Germinal center (tissue), 1 donor: ENCODE data around the gene IL1RAPL2.
"Not testable (repeated sequence)": the region's sequence is repeated elsewhere in the genome, so short reads cannot be mapped to it uniquely, and the experiment has no call there.

Experiments
- DNase-seq: peaks from one replicate; pipeline ENCODE4 v3.0.0; 2012; ENCODE audit warnings: mixed read lengths, low spot score

The IL1RAPL2 gene

GRCh38 chrX:105701310-105702052 lies 1135.5 kb downstream of the IL1RAPL2 start:
- DNase-seq, result no peak

GRCh38 chrX:105703876-105704275 lies 1137.9 kb downstream of the IL1RAPL2 start:
- DNase-seq, result no peak

GRCh38 chrX:105706041-105706440 lies 1140.0 kb downstream of the IL1RAPL2 start:
- no peak for DNase-seq

GRCh38 chrX:105711805-105712204 lies 1145.8 kb downstream of the IL1RAPL2 start:
- DNase-seq, result no peak

- DNase-seq, result no peak
Measured at GRCh38 chrX:105715746-105716145, 1149.7 kb downstream of the IL1RAPL2 start.

GRCh38 chrX:105723966-105724735 lies 1158.2 kb downstream of the IL1RAPL2 start:
- DNase-seq, result no peak

GRCh38 chrX:105725228-105725627 lies 1159.2 kb downstream of the IL1RAPL2 start:
- no peak for DNase-seq

- DNase-seq, result no peak
Measured at GRCh38 chrX:105738162-105738561, 1172.2 kb downstream of the IL1RAPL2 start.

GRCh38 chrX:105744291-105744690 lies 1178.3 kb downstream of the IL1RAPL2 start:
- no peak for DNase-seq

GRCh38 chrX:105744946-105745345 lies 1178.9 kb downstream of the IL1RAPL2 start:
- no peak for DNase-seq

- DNase-seq, result no peak
Measured at GRCh38 chrX:105745863-105746262, 1179.9 kb downstream of the IL1RAPL2 start.

GRCh38 chrX:105752338-105752956 lies 1186.4 kb downstream of the IL1RAPL2 start:
- no peak for DNase-seq

- DNase-seq, result no peak
Measured at GRCh38 chrX:105753411-105753810, 1187.4 kb downstream of the IL1RAPL2 start.

- DNase-seq, result no peak
Measured at GRCh38 chrX:105754286-105754964, 1188.4 kb downstream of the IL1RAPL2 start.

GRCh38 chrX:105755109-105755508 lies 1189.1 kb downstream of the IL1RAPL2 start:
- DNase-seq, result no peak

- DNase-seq, result no peak
Measured at GRCh38 chrX:105758754-105759153, 1192.8 kb downstream of the IL1RAPL2 start.

- DNase-seq, result no peak
Measured at GRCh38 chrX:105759598-105759997, 1193.6 kb downstream of the IL1RAPL2 start.

GRCh38 chrX:105765691-105766090 lies 1199.7 kb downstream of the IL1RAPL2 start:
- no peak for DNase-seq

GRCh38 chrX:105773801-105774200 lies 1207.8 kb downstream of the IL1RAPL2 start:
- no peak for DNase-seq

GRCh38 chrX:105775679-105776078 lies 1209.7 kb downstream of the IL1RAPL2 start:
- no peak for DNase-seq

GRCh38 chrX:105781804-105782203 lies 1215.8 kb downstream of the IL1RAPL2 start:
- DNase-seq, result no peak

- DNase-seq, result not testable (repeated sequence)
Measured at GRCh38 chrX:105796877-105797276, 1230.9 kb downstream of the IL1RAPL2 start.
